ENCODE results near the gene SLC22A23. TPM values are rescaled to one million over a fixed set of nuclear protein-coding genes. Genes with fewer than 3 reads are reported as not detected.

SLC22A23 gene
- total and polyA plus RNA-seq, 8 donors, result 4.9 to 27.9 (median 14.2) TPM

- intact Hi-C loops (cut with DNase I), result no loop called here
- Histone ChIP-seq H3K4me3 (no peak overlapping the region), H3K4me1 (peaks cover 0 to 18% (median 0%) of the 10 kb centered on the region in 3 donors), H3K27me3 (no peaks in the 10 kb centered on the region), H3K27ac (peak overlapping the region in 3 of 4 donors; percentile 18 to 41 (median 18)), H3K9me3 (no peaks in the 10 kb centered on the region), H3K36me3 (no peaks in the 10 kb centered on the region)
- FAIRE-seq (no peak), ATAC-seq (peak; percentile 71 to 88 (median 79)), DNase-seq (peak in 3 of 6 donors; percentile 67 to 72 (median 69))
- no peak for TF ChIP-seq CTCF (IDR thresholded peaks at IDR 0.05)
- WGBS, 2 donors, result 48 to 49% methylated on average over 11 of the region's 11 CpGs
Measured at GRCh38 chr6:3309391-3310050, 147.3 kb downstream of the SLC22A23 start.

GRCh38 chr6:3308106-3308505 lies 148.7 kb downstream of the SLC22A23 start:
- DNase-seq, result no peak
- no peak overlapping the region for H3K27ac ChIP-seq
- peaks cover 0 to 18% (median 0%) of the 10 kb centered on the region in 3 donors for H3K4me1 ChIP-seq
- no peaks in the 10 kb centered on the region for H3K9me3 ChIP-seq
- no peak overlapping the region for H3K4me3 ChIP-seq
- WGBS, 2 donors, result 90 to 97% methylated on average over 10 of the region's 10 CpGs
- ATAC-seq, result no peak
- TF ChIP-seq CTCF (IDR thresholded peaks at IDR 0.05), result no peak
- FAIRE-seq, result no peak
- no peaks in the 10 kb centered on the region for H3K36me3 ChIP-seq
- no peaks in the 10 kb centered on the region for H3K27me3 ChIP-seq
- intact Hi-C loops (cut with DNase I), result no loop called here

- H3K36me3 ChIP-seq, result no peaks in the 10 kb centered on the region
- DNase-seq (no peak), ATAC-seq (no peak), FAIRE-seq (no peak)
- intact Hi-C loops (cut with DNase I), result no loop called here
- no peaks in the 10 kb centered on the region for H3K27me3 ChIP-seq
- H3K4me1 ChIP-seq, result peaks cover 0 to 18% (median 0%) of the 10 kb centered on the region in 3 donors
- H3K9me3 ChIP-seq, result no peaks in the 10 kb centered on the region
- no peak overlapping the region for H3K4me3 ChIP-seq
- TF ChIP-seq CTCF (IDR thresholded peaks at IDR 0.05), result no peak
- H3K27ac ChIP-seq, result no peak overlapping the region
- 91 to 96% methylated on average over 12 of the region's 12 CpGs for WGBS, 2 donors
Measured at GRCh38 chr6:3307436-3307835, 149.4 kb downstream of the SLC22A23 start.

- H3K27ac ChIP-seq, result no peak overlapping the region
- H3K4me3 ChIP-seq, result no peak overlapping the region
- 90 to 94% methylated on average over 10 of the region's 10 CpGs for WGBS, 2 donors
- FAIRE-seq (no peak), DNase-seq (no peak), ATAC-seq (no peak)
- no peaks in the 10 kb centered on the region for H3K27me3 ChIP-seq
- intact Hi-C loops (cut with DNase I), result no loop called here
- H3K4me1 ChIP-seq, result peaks cover 0 to 18% (median 0%) of the 10 kb centered on the region in 3 donors
- no peaks in the 10 kb centered on the region for H3K36me3 ChIP-seq
- no peak for TF ChIP-seq CTCF (IDR thresholded peaks at IDR 0.05)
- no peaks in the 10 kb centered on the region for H3K9me3 ChIP-seq
Measured at GRCh38 chr6:3306848-3307247, 150.0 kb downstream of the SLC22A23 start.

- DNase-seq (peak in 1 of 6 donors; percentile 12), FAIRE-seq (no peak), ATAC-seq (no peak)
- Histone ChIP-seq H3K27me3 (no peaks in the 10 kb centered on the region), H3K9me3 (no peaks in the 10 kb centered on the region), H3K4me3 (no peak overlapping the region), H3K36me3 (no peaks in the 10 kb centered on the region), H3K27ac (no peak overlapping the region), H3K4me1 (peaks cover 0 to 17% (median 0%) of the 10 kb centered on the region in 3 donors)
- WGBS, 2 donors, result 97 to 99% methylated on average over 3 of the region's 3 CpGs
- intact Hi-C loops (cut with DNase I), result no loop called here
- no peak for TF ChIP-seq CTCF (IDR thresholded peaks at IDR 0.05)
Measured at GRCh38 chr6:3305831-3306230, 151.0 kb downstream of the SLC22A23 start.
